Measurements from ENCODE around the gene ZNF423. TPM values are rescaled to one million over a fixed set of nuclear protein-coding genes. Genes with fewer than 3 reads are reported as not detected.
"Not testable (repeated sequence)": the region's sequence is repeated elsewhere in the genome, so short reads cannot be mapped to it uniquely, and the experiment has no call there.

ZNF423 gene
- polyA plus RNA-seq, 1 of the 3 experiments (the other 2 are of a cell fraction): 1.2 TPM

GRCh38 chr16:49881890-49882289, 26.0 kb upstream of the ZNF423 start:
- H3K36me3 ChIP-seq (replicated peaks in 1 of 2; ENCODE audit: control insufficient read depth in 1 of 2, insufficient read depth in 2 of 2, low read length in 1 of 2): no peaks in the 10 kb centered on the region
- no peaks in the 10 kb centered on the region for H3K79me2 ChIP-seq (ENCODE audit: insufficient read depth)
- H3F3A ChIP-seq (replicated peaks; ENCODE audit: insufficient read depth): no peaks in the 10 kb centered on the region
- H3K9me3 ChIP-seq: no peaks in the 10 kb centered on the region
- H3K4me2 ChIP-seq: no peak overlapping the region
- ChIA-PET CTCF (interaction anchor here (1.2 kb wide), 1 partner anchor 8 kb away, joined by 5 read pairs; no protein-coding TSS in a partner anchor), POLR2A (no interaction called here)
- H3K4me1 ChIP-seq (ENCODE audit: control insufficient read depth in 1 of 2, insufficient read depth in 2 of 2, low read depth in 1 of 2, low read length in 1 of 2): peaks cover 0 to 11% of the 10 kb centered on the region in 2 experiments; a peak in 1 of 4 replicates
- TF ChIP-seq GATA2 (CRISPR knock-in tag; IDR thresholded peaks at IDR 0.05): no peak
- TF ChIP-seq GABPA (IDR thresholded peaks at IDR 0.05; ENCODE audit: low read depth): no peak
- no peak for TF ChIP-seq IRF3 (IDR thresholded peaks at IDR 0.05; ENCODE audit: low read depth, low read length)
- TF ChIP-seq MEF2A (IDR thresholded peaks at IDR 0.05; ENCODE audit: borderline replicate concordance, low read depth): no peak
- TF ChIP-seq, protein P1, sequence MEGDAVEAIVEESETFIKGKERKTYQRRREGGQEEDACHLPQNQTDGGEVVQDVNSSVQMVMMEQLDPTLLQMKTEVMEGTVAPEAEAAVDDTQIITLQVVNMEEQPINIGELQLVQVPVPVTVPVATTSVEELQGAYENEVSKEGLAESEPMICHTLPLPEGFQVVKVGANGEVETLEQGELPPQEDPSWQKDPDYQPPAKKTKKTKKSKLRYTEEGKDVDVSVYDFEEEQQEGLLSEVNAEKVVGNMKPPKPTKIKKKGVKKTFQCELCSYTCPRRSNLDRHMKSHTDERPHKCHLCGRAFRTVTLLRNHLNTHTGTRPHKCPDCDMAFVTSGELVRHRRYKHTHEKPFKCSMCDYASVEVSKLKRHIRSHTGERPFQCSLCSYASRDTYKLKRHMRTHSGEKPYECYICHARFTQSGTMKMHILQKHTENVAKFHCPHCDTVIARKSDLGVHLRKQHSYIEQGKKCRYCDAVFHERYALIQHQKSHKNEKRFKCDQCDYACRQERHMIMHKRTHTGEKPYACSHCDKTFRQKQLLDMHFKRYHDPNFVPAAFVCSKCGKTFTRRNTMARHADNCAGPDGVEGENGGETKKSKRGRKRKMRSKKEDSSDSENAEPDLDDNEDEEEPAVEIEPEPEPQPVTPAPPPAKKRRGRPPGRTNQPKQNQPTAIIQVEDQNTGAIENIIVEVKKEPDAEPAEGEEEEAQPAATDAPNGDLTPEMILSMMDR (IDR thresholded peaks at IDR 0.05): no peak
- no peak for TF ChIP-seq USF1 (IDR thresholded peaks at IDR 0.05; ENCODE audit: borderline replicate concordance, low read depth)
- TF ChIP-seq TEAD4 (IDR thresholded peaks at IDR 0.05; ENCODE audit: borderline replicate concordance, insufficient read depth): no peak
- no peak for TF ChIP-seq TCF12 (IDR thresholded peaks at IDR 0.05)
- no peak for TF ChIP-seq EZH2phosphoT487 (IDR thresholded peaks at IDR 0.05; ENCODE audit: borderline replicate concordance, low read depth)
- no peak for TF ChIP-seq RXRA (IDR thresholded peaks at IDR 0.05; ENCODE audit: borderline replicate concordance, low read depth)
- TF ChIP-seq, protein P2, sequence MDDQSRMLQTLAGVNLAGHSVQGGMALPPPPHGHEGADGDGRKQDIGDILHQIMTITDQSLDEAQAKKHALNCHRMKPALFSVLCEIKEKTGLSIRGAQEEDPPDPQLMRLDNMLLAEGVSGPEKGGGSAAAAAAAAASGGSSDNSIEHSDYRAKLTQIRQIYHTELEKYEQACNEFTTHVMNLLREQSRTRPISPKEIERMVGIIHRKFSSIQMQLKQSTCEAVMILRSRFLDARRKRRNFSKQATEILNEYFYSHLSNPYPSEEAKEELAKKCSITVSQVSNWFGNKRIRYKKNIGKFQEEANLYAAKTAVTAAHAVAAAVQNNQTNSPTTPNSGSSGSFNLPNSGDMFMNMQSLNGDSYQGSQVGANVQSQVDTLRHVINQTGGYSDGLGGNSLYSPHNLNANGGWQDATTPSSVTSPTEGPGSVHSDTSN (IDR thresholded peaks at IDR 0.05): no peak
- no peak for TF ChIP-seq ELF1 (IDR thresholded peaks at IDR 0.05)
- no peak for TF ChIP-seq RAD21 (IDR thresholded peaks at IDR 0.05; ENCODE audit: low read length)
- TF ChIP-seq MXI1 (IDR thresholded peaks at IDR 0.05; ENCODE audit: low read depth, low read length): no peak
- TF ChIP-seq, protein P3, sequence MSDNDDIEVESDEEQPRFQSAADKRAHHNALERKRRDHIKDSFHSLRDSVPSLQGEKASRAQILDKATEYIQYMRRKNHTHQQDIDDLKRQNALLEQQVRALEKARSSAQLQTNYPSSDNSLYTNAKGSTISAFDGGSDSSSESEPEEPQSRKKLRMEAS (IDR thresholded peaks at IDR 0.05; ENCODE audit: low read depth): no peak
- no peak for TF ChIP-seq SMC3 (IDR thresholded peaks at IDR 0.05; ENCODE audit: low read depth, low read length)
- TF ChIP-seq, protein P4, sequence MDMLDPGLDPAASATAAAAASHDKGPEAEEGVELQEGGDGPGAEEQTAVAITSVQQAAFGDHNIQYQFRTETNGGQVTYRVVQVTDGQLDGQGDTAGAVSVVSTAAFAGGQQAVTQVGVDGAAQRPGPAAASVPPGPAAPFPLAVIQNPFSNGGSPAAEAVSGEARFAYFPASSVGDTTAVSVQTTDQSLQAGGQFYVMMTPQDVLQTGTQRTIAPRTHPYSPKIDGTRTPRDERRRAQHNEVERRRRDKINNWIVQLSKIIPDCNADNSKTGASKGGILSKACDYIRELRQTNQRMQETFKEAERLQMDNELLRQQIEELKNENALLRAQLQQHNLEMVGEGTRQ (IDR thresholded peaks at IDR 0.05; ENCODE audit: borderline replicate concordance, low read depth, low read length): no peak
- no peaks in the 10 kb centered on the region for H3K9me2 ChIP-seq
- no peak overlapping the region for H3K27ac ChIP-seq (ENCODE audit: low read depth in 2 of 2, low read length in 1 of 2)
- no peaks in the 10 kb centered on the region for H4K20me1 ChIP-seq (ENCODE audit: insufficient read depth)
- no peak overlapping the region for H3K9ac ChIP-seq
- H2AFZ ChIP-seq (ENCODE audit: low read depth): no peak overlapping the region
- H3K4me3 ChIP-seq (ENCODE audit: low read depth in 2 of 2, low read length in 1 of 2): no peak overlapping the region
- DNase-seq: no peak
- WGBS (ENCODE audit: low lambda C conversion rate): 44% methylated on average over 7 of the region's 7 CpGs
- H3K27me3 ChIP-seq (ENCODE audit: insufficient read depth): no peaks in the 10 kb centered on the region; the same call in 1 of the 2 replicates

GRCh38 chr16:49878540-49878939, 22.6 kb upstream of the ZNF423 start:
- CTCF ChIA-PET: interaction anchor here (2.8 to 4.7 kb wide), 3 partner anchors 13 to 38 kb away, joined by 8 to 41 read pairs (median 34); no protein-coding TSS in a partner anchor

More at GRCh38 chr16:49878540-49878939, 22.6 kb upstream of the ZNF423 start:
- H3K9ac ChIP-seq; H3F3A ChIP-seq (replicated peaks; ENCODE audit: insufficient read depth); H3K36me3 ChIP-seq (replicated peaks in 1 of 2; ENCODE audit: control insufficient read depth in 1 of 2, insufficient read depth in 2 of 2, low read length in 1 of 2); H3K4me3 ChIP-seq (ENCODE audit: low read depth in 2 of 2, low read length in 1 of 2); H3K27me3 ChIP-seq (ENCODE audit: insufficient read depth); H3K9me3 ChIP-seq; H2AFZ ChIP-seq (ENCODE audit: low read depth); H3K4me1 ChIP-seq (ENCODE audit: control insufficient read depth in 1 of 2, insufficient read depth in 2 of 2, low read depth in 1 of 2, low read length in 1 of 2); DNase-seq; H3K9me2 ChIP-seq; H3K4me2 ChIP-seq; POLR2A ChIA-PET; H4K20me1 ChIP-seq (ENCODE audit: insufficient read depth); H3K27ac ChIP-seq (ENCODE audit: low read depth in 2 of 2, low read length in 1 of 2); H3K79me2 ChIP-seq (ENCODE audit: insufficient read depth): not testable (repeated sequence)
- WGBS (ENCODE audit: low lambda C conversion rate): 55% methylated on average over 3 of the region's 3 CpGs
